HEK293 (cell line): ENCODE measurements around the gene FUBP1.

Experiments used
- ZBTB21 ChIP-seq: fragments of 450-650 bp; formaldehyde crosslinking; IDR thresholded peaks from 2 replicates; pipeline ENCODE4 v1.5.1; 2017; ENCODE audit warnings: missing biosample characterization, missing genetic modification characterization
- ZBTB7A ChIP-seq: fragments of 450-650 bp; formaldehyde crosslinking; IDR thresholded peaks from 2 replicates; pipeline ENCODE4 v1.5.1; 2016; ENCODE audit warnings: low read depth, missing biosample characterization, missing genetic modification characterization
- ZFP37 ChIP-seq: fragments of 450-650 bp; formaldehyde crosslinking; IDR thresholded peaks from 2 replicates; pipeline ENCODE4 v1.5.1; 2016; ENCODE audit warnings: missing biosample characterization, missing genetic modification characterization
- ZNF184 ChIP-seq: fragments of 450-650 bp; IDR thresholded peaks from 2 replicates; pipeline ENCODE4 v1.5.1; 2018; ENCODE audit warnings: missing biosample characterization, mild to moderate bottlenecking, missing genetic modification characterization
- ZNF37A ChIP-seq: fragments of 450-650 bp; IDR thresholded peaks from 2 replicates; pipeline ENCODE4 v1.5.1; 2018; ENCODE audit warnings: missing biosample characterization, missing genetic modification characterization
- ZNF48 ChIP-seq: fragments of 450-650 bp; formaldehyde crosslinking; IDR thresholded peaks from 2 replicates; pipeline ENCODE4 v1.5.1; 2016; ENCODE audit warnings: missing biosample characterization, missing genetic modification characterization
- ZNF521 ChIP-seq: fragments of 450-650 bp; formaldehyde crosslinking; IDR thresholded peaks from 2 replicates; pipeline ENCODE4 v1.5.1; 2017; ENCODE audit warnings: missing biosample characterization, mild to moderate bottlenecking, missing genetic modification characterization
- ZNF529 ChIP-seq: fragments of 450-650 bp; formaldehyde crosslinking; IDR thresholded peaks from 2 replicates; pipeline ENCODE4 v1.5.1; 2017; ENCODE audit warnings: missing genetic modification characterization, missing biosample characterization; ENCODE audit not compliant: insufficient replicate concordance
- TF ChIP-seq, protein P1 (sequence below): fragments of 450-650 bp; formaldehyde crosslinking; IDR thresholded peaks from 2 replicates; pipeline ENCODE4 v1.5.1; 2016; ENCODE audit warnings: missing biosample characterization, missing genetic modification characterization
- TF ChIP-seq, protein P2 (sequence below): fragments of 450-650 bp; formaldehyde crosslinking; IDR thresholded peaks from 2 replicates; pipeline ENCODE4 v1.5.1; 2016; ENCODE audit warnings: missing biosample characterization, missing genetic modification characterization
- TF ChIP-seq, protein P3 (sequence below): fragments of 450-650 bp; formaldehyde crosslinking; IDR thresholded peaks from 2 replicates; pipeline ENCODE4 v1.5.1; 2016; ENCODE audit warnings: missing biosample characterization, missing genetic modification characterization

DNA sequence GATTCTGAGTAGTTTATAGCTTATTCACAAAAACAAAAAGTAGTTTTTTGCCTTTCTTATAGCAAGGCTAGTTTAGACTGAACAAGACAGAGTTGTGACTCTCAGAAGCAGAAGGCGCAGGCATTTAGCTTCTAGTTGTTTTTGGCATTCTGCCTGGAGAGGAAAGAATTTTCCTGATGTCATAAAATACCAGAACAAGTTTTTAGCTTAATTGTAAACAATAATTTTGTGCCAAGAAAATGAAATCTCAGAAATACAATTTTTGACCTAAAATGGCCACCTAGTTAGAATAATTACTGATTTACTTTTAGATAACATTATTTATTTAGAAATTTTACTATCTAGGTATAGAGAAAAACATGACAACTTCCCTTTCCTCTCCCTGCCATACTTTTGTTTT, 26.9 kb upstream of the FUBP1 start:
- peak; percentile 68; the same call in 1 of the 2 replicates for TF ChIP-seq ZBTB21
- TF ChIP-seq ZFP37 (tag by site-specific recombination) = no peak
- TF ChIP-seq, protein P1, sequence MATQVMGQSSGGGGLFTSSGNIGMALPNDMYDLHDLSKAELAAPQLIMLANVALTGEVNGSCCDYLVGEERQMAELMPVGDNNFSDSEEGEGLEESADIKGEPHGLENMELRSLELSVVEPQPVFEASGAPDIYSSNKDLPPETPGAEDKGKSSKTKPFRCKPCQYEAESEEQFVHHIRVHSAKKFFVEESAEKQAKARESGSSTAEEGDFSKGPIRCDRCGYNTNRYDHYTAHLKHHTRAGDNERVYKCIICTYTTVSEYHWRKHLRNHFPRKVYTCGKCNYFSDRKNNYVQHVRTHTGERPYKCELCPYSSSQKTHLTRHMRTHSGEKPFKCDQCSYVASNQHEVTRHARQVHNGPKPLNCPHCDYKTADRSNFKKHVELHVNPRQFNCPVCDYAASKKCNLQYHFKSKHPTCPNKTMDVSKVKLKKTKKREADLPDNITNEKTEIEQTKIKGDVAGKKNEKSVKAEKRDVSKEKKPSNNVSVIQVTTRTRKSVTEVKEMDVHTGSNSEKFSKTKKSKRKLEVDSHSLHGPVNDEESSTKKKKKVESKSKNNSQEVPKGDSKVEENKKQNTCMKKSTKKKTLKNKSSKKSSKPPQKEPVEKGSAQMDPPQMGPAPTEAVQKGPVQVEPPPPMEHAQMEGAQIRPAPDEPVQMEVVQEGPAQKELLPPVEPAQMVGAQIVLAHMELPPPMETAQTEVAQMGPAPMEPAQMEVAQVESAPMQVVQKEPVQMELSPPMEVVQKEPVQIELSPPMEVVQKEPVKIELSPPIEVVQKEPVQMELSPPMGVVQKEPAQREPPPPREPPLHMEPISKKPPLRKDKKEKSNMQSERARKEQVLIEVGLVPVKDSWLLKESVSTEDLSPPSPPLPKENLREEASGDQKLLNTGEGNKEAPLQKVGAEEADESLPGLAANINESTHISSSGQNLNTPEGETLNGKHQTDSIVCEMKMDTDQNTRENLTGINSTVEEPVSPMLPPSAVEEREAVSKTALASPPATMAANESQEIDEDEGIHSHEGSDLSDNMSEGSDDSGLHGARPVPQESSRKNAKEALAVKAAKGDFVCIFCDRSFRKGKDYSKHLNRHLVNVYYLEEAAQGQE (tag by site-specific recombination) = no peak
- no peak for TF ChIP-seq ZNF521
- TF ChIP-seq, protein P2, sequence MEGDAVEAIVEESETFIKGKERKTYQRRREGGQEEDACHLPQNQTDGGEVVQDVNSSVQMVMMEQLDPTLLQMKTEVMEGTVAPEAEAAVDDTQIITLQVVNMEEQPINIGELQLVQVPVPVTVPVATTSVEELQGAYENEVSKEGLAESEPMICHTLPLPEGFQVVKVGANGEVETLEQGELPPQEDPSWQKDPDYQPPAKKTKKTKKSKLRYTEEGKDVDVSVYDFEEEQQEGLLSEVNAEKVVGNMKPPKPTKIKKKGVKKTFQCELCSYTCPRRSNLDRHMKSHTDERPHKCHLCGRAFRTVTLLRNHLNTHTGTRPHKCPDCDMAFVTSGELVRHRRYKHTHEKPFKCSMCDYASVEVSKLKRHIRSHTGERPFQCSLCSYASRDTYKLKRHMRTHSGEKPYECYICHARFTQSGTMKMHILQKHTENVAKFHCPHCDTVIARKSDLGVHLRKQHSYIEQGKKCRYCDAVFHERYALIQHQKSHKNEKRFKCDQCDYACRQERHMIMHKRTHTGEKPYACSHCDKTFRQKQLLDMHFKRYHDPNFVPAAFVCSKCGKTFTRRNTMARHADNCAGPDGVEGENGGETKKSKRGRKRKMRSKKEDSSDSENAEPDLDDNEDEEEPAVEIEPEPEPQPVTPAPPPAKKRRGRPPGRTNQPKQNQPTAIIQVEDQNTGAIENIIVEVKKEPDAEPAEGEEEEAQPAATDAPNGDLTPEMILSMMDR (tag by site-specific recombination) = no peak
- TF ChIP-seq, protein P3, sequence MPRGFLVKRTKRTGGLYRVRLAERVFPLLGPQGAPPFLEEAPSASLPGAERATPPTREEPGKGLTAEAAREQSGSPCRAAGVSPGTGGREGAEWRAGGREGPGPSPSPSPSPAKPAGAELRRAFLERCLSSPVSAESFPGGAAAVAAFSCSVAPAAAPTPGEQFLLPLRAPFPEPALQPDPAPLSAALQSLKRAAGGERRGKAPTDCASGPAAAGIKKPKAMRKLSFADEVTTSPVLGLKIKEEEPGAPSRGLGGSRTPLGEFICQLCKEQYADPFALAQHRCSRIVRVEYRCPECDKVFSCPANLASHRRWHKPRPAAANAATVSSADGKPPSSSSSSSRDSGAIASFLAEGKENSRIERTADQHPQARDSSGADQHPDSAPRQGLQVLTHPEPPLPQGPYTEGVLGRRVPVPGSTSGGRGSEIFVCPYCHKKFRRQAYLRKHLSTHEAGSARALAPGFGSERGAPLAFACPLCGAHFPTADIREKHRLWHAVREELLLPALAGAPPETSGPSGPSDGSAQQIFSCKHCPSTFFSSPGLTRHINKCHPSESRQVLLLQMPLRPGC (tag by site-specific recombination) = peak; percentile 84; the same call in 1 of the 2 replicates
- no peak for TF ChIP-seq ZNF37A (tag by site-specific recombination)
- TF ChIP-seq ZBTB7A (tag by site-specific recombination) = no peak
- TF ChIP-seq ZNF184 = 0 out of 2 replicates have a peak, but pooled peaks have one; percentile 46
- TF ChIP-seq ZNF48 (tag by site-specific recombination) = no peak
- no peak for TF ChIP-seq ZNF529 (tag by site-specific recombination)
